GM21381 (cell line): ENCODE measurements around the gene PDE4D.
A peak's percentile ranks its signal among the peaks of the same experiment; 100 is the strongest.
"Not testable (repeated sequence)": the region's sequence is repeated elsewhere in the genome, so short reads cannot be mapped to it uniquely, and the experiment has no call there.

Source experiments
- ATAC-seq: cut with Tn5 transposase; IDR thresholded peaks from one replicate; pipeline ENCODE4 v1.9.1; 2021; ENCODE audit warnings: mild to moderate bottlenecking, moderate library complexity; ENCODE audit not compliant: unreplicated experiment

PDE4D gene

DNA sequence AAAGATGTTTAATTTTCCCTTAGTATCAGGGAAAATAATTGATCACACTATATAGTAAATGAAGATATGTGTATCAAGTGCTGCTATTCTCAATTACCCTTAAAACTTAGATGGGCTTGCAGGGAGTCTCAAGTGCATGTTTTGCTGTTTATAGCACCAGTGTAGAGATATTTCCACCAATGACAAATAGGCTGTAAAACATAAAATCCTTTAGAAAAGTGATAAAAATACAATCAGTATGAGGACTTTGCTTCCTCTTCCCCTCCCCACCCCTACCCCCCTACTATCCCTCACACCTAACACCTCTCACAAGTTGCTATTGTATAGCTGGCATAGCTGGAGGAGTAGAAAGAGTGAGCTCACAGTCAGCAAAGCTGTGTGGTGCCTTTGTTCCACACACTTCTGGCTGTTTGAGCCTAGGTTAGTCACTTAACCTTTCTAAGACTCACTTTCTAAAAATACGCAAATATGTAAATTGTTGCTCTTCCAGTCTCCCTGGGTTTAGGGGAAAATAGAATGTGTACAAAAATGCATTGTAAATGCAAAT is 93.1 kb downstream of the PDE4D start:
- no peak for ATAC-seq

DNA sequence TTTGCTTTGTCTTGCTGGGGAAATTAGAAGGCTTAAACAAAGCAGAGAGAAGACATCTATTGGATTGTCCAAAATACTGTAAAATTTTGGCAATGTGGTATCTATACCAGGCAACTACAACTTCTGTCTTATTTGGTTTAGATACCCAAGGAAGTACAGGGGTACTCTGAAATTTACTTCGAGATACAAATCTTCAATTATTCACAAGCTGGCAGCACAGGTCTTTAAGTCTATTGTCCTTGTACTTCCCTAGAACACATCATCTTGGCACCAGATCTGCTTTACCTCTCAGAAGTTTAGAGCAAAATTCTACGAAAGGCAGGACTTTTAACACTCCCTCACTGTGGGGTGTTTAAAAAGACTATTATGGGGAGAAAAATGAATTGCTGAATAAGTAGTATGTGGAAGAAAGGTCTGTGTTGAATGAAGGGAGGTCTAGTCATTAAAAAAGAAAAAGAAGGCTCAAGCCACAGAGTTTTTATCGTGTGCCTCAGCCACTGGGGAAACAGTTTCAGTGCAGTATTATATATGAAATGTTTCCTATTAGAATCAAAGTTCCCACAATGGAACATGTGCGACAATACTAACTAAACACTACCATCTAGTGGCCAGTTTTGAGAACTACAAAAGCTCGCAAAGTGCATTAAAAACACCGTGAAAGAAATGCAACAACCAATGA is 93.7 kb downstream of the PDE4D start:
- peak; percentile 51 for ATAC-seq

DNA sequence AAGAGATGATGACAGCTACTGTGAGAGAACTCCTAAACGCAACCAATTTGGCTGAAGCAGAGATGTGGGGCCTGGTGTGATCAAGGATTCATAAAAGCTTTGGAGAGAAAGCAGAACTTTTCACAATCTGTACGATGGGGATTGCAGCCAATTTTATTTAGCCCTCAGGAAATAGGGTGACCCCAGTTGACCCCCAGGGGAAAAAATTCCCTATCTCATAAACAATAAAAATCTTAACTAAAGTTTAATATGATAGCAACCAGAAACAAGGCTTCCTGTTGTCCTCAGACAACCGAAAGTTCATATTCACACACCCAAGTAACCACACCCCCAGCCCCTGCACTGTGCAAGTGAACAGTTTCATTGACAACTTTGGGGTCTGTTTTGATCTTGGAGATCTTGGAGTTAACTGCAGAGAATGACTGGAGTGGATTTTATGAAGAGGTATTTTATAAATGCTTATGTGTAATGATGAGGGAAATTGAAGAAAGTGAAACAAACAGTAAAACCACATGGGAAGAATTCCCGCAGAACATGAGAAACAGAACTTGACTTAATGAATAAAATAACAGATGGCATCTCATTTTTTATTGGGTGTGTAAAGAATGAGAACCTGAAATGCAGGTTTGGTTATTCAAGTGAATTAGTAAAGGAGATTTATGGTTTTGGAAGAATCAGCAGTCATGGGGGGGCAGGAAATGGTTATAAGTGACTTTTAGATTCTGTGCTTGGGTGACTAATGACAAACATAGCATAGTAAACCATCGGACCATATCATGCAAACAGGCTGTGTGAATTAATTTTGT is 94.5 kb downstream of the PDE4D start:
- peak; percentile 66 for ATAC-seq

DNA sequence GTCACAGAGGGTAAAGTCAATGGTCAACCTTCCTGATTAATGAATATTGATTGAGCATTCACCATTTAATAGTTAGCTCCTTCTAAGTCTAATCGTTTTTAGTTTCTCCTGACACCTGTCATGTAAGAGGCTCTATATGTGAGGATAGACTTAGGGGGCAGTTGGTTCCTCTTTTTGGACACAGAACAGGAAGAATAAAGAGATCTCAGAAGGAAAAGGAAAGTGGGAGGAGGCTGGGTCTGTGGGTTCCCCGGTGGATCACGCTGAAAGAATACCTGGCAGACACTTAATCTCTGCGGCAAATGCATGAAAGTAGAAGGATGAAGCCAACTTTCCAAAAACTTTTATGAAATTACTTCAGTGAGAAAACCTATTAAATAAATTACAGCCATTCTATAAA is 98.4 kb downstream of the PDE4D start:
- ATAC-seq = no peak

DNA sequence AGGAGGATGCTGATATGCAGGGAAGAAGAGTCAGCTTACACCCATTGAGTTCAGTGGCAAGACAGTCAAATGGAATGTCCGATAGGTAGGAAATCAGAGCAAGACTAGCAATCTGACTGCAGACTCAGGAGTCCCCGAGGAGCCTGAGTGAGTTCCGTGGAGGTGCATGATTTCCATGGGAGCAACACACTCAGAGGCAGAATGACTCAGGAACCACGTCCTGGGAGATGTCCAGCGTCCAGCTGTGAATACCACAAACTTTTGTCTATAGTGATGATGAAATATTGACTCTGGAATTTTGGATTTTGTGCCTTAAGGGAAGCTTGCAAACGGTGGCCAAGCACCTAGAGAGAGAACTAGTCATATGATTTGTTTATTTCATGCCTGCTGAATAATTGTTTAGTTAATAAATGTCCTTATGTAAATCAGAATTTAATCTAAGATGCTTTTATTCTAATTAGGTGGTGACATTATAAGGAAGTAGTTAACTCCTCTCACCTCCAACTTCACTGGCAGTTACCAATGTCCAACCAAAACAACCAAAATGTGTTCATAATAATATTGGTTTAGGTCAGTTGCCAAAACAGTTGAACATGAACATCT is 100.4 kb downstream of the PDE4D start:
- no peak for ATAC-seq

DNA sequence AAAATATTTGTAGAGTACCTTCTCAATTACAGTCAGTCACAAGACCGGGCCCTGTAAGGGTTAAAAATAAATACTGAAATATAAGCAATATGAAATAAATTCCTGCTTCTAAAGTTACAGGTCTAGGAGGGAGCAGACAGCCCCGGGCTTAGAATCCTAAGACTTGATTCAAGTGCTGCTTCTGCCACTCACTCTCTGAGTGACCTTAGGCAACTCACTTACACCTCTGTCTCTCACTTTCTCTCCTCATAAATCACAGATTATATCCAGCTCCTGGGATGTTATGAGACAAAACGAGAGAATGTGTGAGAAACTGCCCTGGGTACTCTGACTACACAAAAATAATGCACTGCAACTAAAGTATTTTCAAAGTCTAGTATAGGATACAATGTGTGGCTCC is 101.9 kb downstream of the PDE4D start:
- no peak for ATAC-seq

DNA sequence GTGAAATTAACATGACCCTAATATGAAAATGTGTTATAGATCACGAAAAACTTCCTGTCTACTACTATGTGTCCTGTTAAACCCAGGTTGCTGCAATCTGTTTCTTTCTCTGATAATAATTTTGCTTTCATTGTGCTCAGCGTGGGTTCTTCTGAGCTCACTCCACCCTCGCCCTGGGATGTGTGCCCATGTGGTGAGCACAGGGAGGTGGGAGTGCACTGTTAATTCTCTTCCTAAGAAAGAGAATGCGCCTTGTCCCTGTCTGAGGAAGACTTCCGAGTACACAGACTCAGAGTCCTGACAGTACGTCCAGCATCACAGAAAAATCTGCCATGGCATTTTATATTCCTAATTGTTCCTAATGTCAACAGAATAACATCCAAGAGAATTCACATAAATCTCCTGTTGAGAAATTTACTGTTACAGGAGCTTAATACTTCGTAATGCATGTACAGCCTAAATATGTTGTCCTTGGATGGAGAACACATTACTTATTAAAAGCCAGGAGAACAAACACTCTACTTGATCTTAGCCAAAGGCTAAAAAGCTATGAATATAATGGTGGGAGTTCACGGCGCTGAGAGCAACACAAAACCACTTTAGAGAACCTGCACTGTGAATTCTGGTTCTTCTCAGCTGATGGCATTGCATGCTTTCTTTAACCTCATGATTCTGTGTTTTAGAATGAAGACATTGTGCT is 102.6 kb downstream of the PDE4D start:
- ATAC-seq = no peak

DNA sequence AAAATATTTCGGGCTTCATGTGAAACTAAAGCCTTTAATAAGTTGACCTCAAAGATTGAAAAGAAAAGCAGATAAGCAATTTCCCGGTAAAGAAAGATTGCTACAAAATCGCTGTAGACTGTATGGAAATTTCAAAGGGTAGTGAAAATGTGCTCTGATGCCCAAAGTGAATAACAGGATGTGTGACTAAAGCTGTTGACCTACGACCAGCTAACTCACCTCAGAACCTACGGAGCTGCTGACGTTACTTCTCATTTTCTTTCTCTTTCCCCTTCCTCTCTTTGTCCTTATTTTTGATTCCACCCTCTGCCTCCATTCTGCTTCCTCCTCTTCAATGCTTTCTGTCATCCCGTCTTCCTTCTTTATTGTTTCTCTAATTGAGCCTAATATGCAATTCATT is 103.2 kb downstream of the PDE4D start:
- ATAC-seq = peak; percentile 76

DNA sequence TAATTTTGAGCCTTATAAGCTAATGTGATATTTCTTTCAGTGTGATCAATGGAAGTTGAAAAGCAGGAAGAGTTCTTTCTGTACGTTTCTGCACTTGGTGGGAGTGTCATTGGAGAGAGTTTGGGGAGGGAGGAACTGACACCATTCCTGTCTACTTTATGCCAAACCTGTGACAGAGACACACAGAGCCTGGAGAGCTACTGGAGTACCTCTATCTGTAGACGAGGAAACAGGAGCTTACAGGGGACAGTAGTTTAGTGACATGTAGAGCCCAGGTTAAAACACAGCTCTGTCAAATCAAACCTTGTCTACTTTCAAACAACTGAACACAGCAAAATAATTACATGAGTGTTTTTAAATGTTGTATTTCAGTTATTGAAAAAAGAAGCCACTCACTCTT is 103.6 kb downstream of the PDE4D start:
- ATAC-seq = no peak

DNA sequence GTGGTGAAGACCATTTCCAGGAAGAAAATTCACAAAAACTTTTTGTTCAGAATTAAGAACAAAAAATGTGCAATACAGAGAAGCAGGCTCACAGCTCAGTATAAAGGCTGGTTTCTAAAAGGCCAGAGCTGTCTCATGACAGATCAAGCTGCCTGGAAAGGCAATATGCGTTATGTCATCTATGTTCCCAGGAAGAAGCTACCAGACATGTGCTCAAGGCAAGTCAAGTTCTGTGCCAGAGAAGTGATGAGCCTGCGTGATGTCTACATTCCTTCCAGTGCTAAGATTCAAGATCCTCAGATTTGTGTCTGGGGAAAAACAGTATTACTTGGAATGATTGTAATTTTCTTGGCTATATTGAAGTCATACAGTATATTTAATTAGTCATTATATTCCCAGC is 104.3 kb downstream of the PDE4D start:
- ATAC-seq = no peak

DNA sequence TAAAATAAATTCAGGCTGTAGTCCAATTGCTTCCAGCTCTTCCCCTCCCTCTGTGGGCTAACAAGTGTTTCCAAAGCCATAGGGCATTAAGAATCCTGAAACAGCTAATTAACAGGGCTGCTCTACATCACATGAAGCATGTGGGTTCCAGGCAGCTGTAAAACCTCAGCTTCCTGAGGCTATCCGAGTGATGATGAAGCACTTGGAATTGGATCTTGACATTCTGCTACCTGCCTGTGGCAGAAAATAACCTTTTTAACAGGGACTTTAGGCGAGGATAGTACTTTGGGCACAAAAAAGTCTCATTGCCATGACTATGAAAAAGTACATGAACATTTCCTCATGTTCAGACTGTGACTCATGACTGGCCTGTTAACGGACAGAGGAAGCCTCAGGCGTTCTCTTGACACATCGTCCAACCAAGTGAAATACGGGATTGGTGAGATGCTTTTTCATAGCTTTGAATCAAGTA is 107.2 kb downstream of the PDE4D start:
- ATAC-seq = no peak

DNA sequence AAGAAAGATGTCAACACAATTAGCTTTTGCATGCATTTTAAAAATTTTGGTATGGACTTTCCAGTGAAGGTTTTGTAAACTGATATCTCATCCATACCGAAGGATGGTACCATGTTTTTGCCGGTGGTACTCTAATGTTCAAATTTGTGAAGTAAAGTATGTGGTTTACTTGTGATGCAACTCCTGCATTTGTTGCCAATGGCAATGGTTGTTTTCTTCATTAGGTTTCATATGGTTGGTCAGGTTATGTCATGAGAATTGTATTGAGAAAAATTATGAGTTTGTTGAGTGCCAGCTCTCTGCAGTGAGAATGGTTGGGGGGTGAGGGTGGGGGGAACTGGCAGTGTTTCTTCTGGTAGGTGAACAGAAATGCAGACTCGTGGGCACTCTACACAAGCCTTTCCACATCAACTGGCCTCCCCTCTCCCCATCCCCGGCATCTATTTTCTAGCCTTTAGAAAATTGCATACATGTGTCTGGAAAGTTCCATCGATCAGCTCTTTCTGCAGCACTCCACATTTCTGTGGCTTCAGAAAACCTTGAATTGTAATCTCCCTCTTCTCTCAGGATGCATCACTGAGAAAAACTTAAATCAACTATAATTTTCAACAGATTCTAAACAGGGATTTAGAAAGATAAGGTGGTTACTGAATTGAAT is 107.7 kb downstream of the PDE4D start:
- no peak for ATAC-seq

DNA sequence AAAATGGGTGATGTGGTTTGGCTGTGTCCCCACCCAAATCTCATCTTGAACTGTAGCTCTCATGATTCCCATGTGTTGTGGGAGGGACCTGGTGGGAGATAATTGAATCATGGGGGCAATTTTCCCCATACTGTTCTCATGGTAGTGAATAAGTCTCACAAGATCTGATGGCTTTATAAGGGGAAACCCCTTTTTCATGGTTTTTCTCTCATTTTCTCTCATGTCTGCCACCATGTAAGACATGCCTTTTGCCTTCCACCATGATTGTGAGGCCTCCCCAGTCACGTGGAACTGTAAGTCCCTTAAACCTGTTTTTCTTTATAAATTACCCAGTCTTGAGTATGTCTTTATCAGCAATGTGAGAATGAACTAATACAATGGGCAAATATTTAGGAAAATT is 108.8 kb downstream of the PDE4D start:
- not testable (repeated sequence) for ATAC-seq

DNA sequence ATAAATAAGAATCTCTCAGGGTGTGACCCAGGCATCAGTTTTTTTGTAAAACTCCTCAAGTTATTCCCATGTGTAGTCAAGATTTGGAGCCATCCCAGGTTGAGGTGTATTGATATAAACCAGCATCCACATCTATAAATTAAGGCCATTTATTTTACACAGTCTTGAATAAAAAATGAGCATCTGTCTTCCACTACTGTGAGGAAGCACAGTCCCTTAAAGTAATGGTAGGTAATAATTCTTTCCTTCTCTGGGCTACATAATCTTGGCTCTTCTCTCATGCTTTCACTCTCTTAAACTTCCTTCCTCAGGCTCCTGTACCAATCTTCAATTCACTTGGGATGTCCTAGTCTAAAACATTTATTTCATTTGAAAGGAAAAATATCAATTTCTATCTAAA is 110.3 kb downstream of the PDE4D start:
- ATAC-seq = no peak

DNA sequence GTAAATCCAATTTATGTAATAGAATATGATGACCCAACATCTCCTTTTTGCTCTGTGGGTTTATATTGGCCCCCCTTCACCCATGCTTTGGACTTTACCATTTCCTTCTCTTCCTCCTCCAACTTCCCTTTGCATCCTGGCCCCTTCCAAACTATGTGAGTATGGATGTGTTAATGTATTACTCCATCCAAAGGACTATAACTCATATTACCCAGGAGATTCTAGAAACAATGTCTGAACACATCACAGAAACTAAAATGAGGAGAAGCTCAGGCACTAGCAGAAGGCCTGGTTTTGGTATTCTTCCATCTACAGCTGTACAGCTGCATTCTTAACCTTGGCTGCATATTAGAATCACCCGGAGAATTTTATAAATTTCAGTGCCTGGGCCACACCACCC is 110.7 kb downstream of the PDE4D start:
- no peak for ATAC-seq

DNA sequence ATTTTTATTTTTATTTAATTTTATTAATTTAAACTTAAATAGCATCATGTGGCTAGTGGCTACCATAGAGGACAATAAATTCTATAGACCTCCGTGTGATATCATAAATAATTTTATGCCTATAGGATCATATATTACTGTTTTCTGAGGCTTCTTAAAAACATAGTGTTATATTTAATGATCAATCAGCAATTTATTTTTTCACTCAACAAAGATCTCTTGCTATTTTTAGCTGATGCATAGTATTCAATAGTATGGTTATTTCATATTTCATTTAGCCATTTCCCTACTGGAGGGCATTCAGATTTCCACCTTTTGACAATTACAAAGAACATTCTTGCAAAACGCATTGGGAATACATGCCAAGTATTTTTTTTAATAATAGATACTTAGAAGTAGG is 114.1 kb downstream of the PDE4D start:
- no peak for ATAC-seq

DNA sequence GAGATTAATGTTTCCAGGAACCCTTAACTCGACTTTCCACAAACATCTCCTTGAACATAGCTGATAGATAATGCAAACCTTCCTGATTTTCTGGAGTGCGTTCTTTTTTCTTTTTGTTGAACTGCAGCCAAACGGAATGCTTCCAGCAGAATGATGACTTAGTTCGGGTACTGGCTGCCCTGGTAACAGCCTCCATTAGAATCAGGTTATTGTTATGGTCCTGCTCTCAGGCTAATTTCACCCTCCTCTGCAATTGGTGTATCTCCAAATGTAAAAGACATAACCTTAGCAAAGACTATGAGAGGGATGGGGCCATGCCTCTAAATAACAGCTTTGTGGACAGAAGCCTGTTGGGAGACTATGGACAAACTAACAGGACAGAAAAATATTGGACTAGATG is 116.5 kb downstream of the PDE4D start:
- no peak for ATAC-seq

DNA sequence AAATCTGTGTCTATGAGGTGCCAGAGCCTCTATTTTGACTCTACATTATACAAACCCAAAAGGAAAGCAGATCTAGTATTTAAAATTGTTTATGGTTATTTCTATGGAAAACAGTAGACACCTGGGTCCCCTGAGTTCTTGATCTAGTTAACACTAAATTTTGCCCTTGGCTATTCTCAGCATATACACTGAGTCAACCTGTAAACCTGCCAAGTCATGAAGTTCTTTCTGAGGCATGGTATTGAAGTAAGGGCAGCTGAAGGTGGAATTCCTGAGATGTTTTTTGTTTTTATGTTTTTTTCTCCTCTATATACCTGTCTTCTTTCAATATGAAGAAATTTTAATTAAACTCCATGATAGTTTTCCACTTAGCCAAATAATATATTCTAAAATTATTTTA is 120.2 kb downstream of the PDE4D start:
- ATAC-seq = no peak

DNA sequence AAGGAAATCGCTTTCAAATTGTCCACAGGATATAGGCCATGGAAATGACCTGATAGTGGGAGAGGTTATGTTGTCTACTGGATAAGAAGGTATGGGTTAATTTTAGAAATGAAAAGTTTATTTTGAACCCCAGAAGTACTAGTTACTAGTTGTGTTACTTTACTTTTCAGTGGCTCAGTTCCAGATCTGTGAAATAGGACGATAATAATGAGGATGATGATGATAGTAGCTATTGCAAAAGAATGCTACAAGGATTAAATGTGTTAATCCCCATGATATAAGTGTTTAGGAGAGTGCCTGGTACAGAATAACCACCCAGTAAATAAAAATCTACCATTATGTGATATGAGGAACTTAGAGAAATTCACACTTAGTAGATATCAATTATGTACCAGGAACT is 120.8 kb downstream of the PDE4D start:
- no peak for ATAC-seq

DNA sequence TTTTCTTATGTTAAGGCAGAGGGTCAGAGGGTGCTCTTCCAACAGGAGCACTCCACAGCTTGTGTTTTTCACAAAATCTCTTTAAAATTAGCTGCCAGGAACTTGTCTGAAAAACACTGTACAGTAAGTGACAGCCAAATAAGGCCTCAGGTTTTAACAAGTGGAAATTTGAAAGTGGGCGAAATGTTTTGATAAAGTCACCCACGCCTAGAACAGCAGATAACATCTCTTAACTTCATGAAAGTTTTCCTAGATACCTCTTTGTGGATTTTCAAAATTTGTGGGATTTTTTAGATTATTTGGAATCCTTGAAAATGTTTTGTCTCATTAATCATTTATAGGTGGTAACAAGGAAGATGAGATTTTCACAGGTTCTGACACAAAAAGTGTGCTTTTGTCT is 121.3 kb downstream of the PDE4D start:
- no peak for ATAC-seq

DNA sequence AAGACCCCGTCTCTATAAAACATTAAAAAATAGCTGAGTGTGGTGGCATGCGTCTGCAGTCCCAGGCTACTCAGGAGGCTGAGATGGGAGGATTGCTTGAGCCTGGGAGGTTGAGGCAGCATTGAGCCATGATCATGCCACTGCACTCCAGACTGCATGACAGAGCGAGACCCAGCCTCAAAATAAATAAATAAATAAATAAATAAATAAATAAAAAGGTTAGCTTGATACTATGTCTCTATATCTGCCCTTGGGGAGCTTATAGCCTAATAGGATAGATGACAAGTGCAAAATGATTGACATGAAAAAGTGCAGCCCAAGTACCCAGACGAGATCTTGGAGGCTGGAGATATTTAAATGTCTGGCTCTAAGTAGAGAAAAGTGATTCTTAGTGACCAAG is 122.6 kb downstream of the PDE4D start:
- no peak for ATAC-seq
